ENCODE results near the gene NBPF9. TPM values are rescaled to one million over a fixed set of nuclear protein-coding genes. Genes with fewer than 3 reads are reported as not detected.
"Not testable (repeated sequence)": the region's sequence is repeated elsewhere in the genome, so short reads cannot be mapped to it uniquely, and the experiment has no call there.

Gene NBPF9, protein sequence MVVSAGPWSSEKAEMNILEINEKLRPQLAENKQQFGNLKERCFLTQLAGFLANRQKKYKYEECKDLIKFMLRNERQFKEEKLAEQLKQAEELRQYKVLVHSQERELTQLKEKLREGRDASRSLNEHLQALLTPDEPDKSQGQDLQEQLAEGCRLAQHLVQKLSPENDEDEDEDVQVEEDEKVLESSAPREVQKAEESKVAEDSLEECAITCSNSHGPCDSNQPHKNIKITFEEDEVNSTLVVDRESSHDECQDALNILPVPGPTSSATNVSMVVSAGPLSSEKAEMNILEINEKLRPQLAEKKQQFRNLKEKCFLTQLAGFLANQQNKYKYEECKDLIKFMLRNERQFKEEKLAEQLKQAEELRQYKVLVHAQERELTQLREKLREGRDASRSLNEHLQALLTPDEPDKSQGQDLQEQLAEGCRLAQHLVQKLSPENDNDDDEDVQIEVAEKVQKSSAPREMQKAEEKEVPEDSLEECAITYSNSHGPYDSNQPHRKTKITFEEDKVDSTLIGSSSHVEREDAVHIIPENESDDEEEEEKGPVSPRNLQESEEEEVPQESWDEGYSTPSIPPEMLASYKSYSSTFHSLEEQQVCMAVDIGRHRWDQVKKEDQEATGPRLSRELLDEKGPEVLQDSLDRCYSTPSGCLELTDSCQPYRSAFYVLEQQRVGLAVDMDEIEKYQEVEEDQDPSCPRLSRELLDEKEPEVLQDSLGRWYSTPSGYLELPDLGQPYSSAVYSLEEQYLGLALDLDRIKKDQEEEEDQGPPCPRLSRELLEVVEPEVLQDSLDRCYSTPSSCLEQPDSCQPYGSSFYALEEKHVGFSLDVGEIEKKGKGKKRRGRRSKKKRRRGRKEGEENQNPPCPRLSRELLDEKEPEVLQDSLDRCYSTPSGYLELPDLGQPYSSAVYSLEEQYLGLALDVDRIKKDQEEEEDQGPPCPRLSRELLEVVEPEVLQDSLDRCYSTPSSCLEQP (N-terminal part only)
- total RNA-seq (10 to 100 TPM; 27.1 to 79.8 (median 57.3) TPM), polyA plus RNA-seq (10 to 100 TPM in 1 of 2 donors, 1 to 10 TPM in 1; 3.6 to 11.8 TPM), total RNA-seq (75.2 reads per million, percentile 79 among the genes with 10 or more reads in this experiment)

- DNase-seq (peak; percentile 38 to 61 (median 56)), ATAC-seq (peak; percentile 93)
- POLR2A ChIA-PET; H3K27me3 Mint-ChIP-seq; H3K9me3 ChIP-seq (ENCODE audit: control insufficient read depth in 2 of 3, low read length in 3 of 3); CTCF ChIA-PET; H3K27ac ChIP-seq (ENCODE audit: low read depth, low read length); H3K36me3 ChIP-seq (ENCODE audit: control insufficient read depth in 2 of 3, insufficient read depth in 3 of 3, low read length in 3 of 3); H3K36me3 Mint-ChIP-seq; H3K4me1 ChIP-seq (ENCODE audit: control insufficient read depth in 2 of 2, insufficient read depth in 2 of 2, low read length in 2 of 2); H3K9me3 Mint-ChIP-seq; H3K27me3 ChIP-seq (ENCODE audit: control insufficient read depth in 2 of 2, insufficient read depth in 2 of 2, low read length in 2 of 2); H3K4me3 ChIP-seq (ENCODE audit: low read length); H3K4me1 Mint-ChIP-seq; intact Hi-C loops (cut with micrococcal nuclease): not testable (repeated sequence)
- Mint-ChIP-seq H3K4me3 (peak within 1 kb of the TSS; percentile 87 to 100 (median 98)), H3K27ac (peak within 1 kb of the TSS; percentile 92 to 98 (median 95))
Observed at GRCh38 chr1:149103109-149104081, at the start of gene NBPF9. Gene NBPF9, minus strand, starts transcription at chr1:149103551. Its CDS starts 21,412 bp downstream, at chr1:149082139.

DNA sequence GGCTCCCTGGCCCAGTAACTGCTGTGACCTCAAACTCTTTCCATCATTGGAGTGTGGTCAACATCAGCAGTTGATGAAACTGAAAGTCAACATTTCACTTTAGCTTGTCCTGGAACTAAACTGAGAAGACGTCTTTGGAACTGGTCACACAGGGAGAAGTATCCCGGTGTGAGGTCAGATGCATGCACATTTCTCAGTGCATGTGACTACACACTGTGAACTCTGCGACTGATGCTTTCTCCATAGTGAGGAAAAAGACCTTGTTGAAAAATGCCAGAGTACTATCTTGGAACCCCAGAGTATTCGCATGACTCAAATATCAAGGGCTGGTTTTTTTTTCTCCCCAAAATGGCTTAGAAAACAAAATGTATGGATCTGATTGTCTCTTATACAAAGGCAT, 46.6 kb upstream of the NBPF9 start:
- CTCF ChIA-PET; H3K9me3 Mint-ChIP-seq; intact Hi-C loops (cut with micrococcal nuclease); H3K27me3 Mint-ChIP-seq; DNase-seq; H3K4me3 Mint-ChIP-seq; H3K36me3 Mint-ChIP-seq; ATAC-seq; H3K27me3 ChIP-seq (ENCODE audit: control insufficient read depth in 2 of 2, insufficient read depth in 2 of 2, low read length in 2 of 2); H3K4me3 ChIP-seq (ENCODE audit: low read length); H3K4me1 Mint-ChIP-seq; POLR2A ChIA-PET; H3K27ac Mint-ChIP-seq; H3K9me3 ChIP-seq (ENCODE audit: control insufficient read depth in 2 of 3, low read length in 3 of 3); H3K36me3 ChIP-seq (ENCODE audit: control insufficient read depth in 2 of 3, insufficient read depth in 3 of 3, low read length in 3 of 3); H3K4me1 ChIP-seq (ENCODE audit: control insufficient read depth in 2 of 2, insufficient read depth in 2 of 2, low read length in 2 of 2); H3K27ac ChIP-seq (ENCODE audit: low read depth, low read length): not testable (repeated sequence)

DNA sequence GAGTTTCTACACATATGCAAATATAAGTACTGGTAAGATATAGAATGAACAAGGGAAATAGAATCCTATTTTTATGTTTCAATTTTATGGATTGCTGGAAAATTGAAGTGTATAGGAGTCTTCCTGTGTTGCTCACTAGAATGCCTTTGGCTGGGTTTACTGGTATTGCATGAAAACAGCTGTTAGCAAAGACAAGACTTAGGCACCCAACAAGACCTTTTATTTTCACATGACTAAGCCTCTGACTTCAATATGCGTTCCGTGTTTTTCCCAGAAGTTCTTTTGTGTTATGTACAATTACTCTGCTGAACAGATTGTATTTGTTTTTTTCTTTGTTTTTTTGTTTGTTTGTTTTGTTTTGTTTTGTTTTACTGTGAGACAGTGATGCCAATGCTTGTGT, 34.2 kb upstream of the NBPF9 start:
- H3K36me3 ChIP-seq (ENCODE audit: control insufficient read depth in 2 of 3, insufficient read depth in 3 of 3, low read length in 3 of 3); POLR2A ChIA-PET; H3K4me3 ChIP-seq (ENCODE audit: low read length): not testable (repeated sequence)

GRCh38 chr1:149130938-149131337, 27.6 kb upstream of the NBPF9 start:
- ATAC-seq; H3K4me3 ChIP-seq (ENCODE audit: low read length); intact Hi-C loops (cut with micrococcal nuclease); H3K4me1 Mint-ChIP-seq; H3K27me3 Mint-ChIP-seq; H3K27me3 ChIP-seq (ENCODE audit: control insufficient read depth in 2 of 2, insufficient read depth in 2 of 2, low read length in 2 of 2); H3K36me3 ChIP-seq (ENCODE audit: control insufficient read depth in 2 of 3, insufficient read depth in 3 of 3, low read length in 3 of 3); H3K27ac Mint-ChIP-seq; H3K9me3 Mint-ChIP-seq; H3K27ac ChIP-seq (ENCODE audit: low read depth, low read length); POLR2A ChIA-PET; CTCF ChIA-PET; H3K4me3 Mint-ChIP-seq; H3K9me3 ChIP-seq (ENCODE audit: control insufficient read depth in 2 of 3, low read length in 3 of 3); H3K4me1 ChIP-seq (ENCODE audit: control insufficient read depth in 2 of 2, insufficient read depth in 2 of 2, low read length in 2 of 2); H3K36me3 Mint-ChIP-seq; DNase-seq: not testable (repeated sequence)

More for the DNA sequence above, 34.2 kb upstream of the NBPF9 start:
- H3K4me1 ChIP-seq (ENCODE audit: control insufficient read depth in 2 of 2, insufficient read depth in 2 of 2, low read length in 2 of 2); H3K36me3 Mint-ChIP-seq; H3K9me3 ChIP-seq (ENCODE audit: control insufficient read depth in 2 of 3, low read length in 3 of 3); intact Hi-C loops (cut with micrococcal nuclease); H3K9me3 Mint-ChIP-seq; H3K27me3 Mint-ChIP-seq; CTCF ChIA-PET; H3K27ac Mint-ChIP-seq; H3K4me1 Mint-ChIP-seq; DNase-seq; H3K27me3 ChIP-seq (ENCODE audit: control insufficient read depth in 2 of 2, insufficient read depth in 2 of 2, low read length in 2 of 2); H3K27ac ChIP-seq (ENCODE audit: low read depth, low read length); H3K4me3 Mint-ChIP-seq; ATAC-seq: not testable (repeated sequence)

DNA sequence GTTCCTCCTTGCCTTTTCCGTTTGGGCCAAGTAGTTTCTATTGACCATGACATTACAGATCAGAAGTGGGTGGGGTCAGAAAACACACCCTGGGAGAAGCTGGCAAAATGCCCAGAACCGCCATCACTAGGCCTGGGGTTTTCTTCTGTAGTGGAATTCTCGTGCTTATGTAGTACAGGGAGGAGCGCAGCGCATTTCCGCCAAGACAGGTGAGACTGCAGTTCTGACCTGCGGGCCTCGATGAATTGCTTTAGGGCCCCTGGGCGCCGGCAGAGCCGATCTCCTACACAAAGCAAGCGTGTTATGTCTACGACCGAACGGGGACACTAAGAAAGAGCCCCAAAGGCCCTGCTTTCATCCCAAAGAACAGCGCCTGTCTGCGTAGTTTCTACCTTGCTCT, 25.9 kb upstream of the NBPF9 start:
- intact Hi-C loops (cut with micrococcal nuclease); H3K36me3 Mint-ChIP-seq; H3K4me3 Mint-ChIP-seq; POLR2A ChIA-PET; H3K4me1 Mint-ChIP-seq; DNase-seq; CTCF ChIA-PET; H3K27me3 ChIP-seq (ENCODE audit: control insufficient read depth in 2 of 2, insufficient read depth in 2 of 2, low read length in 2 of 2); H3K9me3 ChIP-seq (ENCODE audit: control insufficient read depth in 2 of 3, low read length in 3 of 3); H3K36me3 ChIP-seq (ENCODE audit: control insufficient read depth in 2 of 3, insufficient read depth in 3 of 3, low read length in 3 of 3); H3K27ac ChIP-seq (ENCODE audit: low read depth, low read length); H3K27ac Mint-ChIP-seq; ATAC-seq; H3K4me3 ChIP-seq (ENCODE audit: low read length); H3K27me3 Mint-ChIP-seq; H3K4me1 ChIP-seq (ENCODE audit: control insufficient read depth in 2 of 2, insufficient read depth in 2 of 2, low read length in 2 of 2); H3K9me3 Mint-ChIP-seq: not testable (repeated sequence)

GRCh38 chr1:149126555-149127145, 23.3 kb upstream of the NBPF9 start:
- not testable (repeated sequence) for H3K4me3 Mint-ChIP-seq, H3K9me3 Mint-ChIP-seq, DNase-seq

More at GRCh38 chr1:149126555-149127145, 23.3 kb upstream of the NBPF9 start:
- POLR2A ChIA-PET; H3K9me3 ChIP-seq (ENCODE audit: control insufficient read depth in 2 of 3, low read length in 3 of 3); H3K4me3 ChIP-seq (ENCODE audit: low read length); H3K27me3 Mint-ChIP-seq; H3K27ac Mint-ChIP-seq; CTCF ChIA-PET; H3K27me3 ChIP-seq (ENCODE audit: control insufficient read depth in 2 of 2, insufficient read depth in 2 of 2, low read length in 2 of 2); intact Hi-C loops (cut with micrococcal nuclease); H3K4me1 ChIP-seq (ENCODE audit: control insufficient read depth in 2 of 2, insufficient read depth in 2 of 2, low read length in 2 of 2); H3K36me3 ChIP-seq (ENCODE audit: control insufficient read depth in 2 of 3, insufficient read depth in 3 of 3, low read length in 3 of 3); H3K36me3 Mint-ChIP-seq; H3K4me1 Mint-ChIP-seq; H3K27ac ChIP-seq (ENCODE audit: low read depth, low read length): not testable (repeated sequence)
- peak; percentile 55 for ATAC-seq
